NCI-H1105 (cell line): ENCODE measurements around the gene CLASRP.

Experiments
- DNase-seq: peaks from one replicate; lab custom pipeline; 2025; lab: John Stamatoyannopoulos, UW

The CLASRP gene

DNA sequence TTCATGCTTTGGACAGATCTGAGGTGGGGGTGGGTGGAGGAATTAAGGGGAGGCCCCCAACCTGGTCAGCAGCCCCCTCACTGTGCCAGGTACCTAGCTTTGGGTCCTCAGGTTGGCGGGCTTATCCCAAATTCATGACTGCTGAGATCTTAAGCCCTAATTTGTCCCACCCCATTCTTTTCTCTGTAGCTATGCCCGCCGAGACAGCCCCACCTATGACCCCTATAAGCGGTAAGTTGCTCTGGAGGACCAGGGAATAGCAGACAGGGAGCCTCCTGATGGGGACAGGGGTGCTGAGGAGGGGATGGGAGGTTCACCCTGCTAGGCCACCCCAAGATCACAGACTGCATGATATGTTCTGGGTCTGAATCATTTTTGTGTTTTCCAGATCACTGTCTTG lies 23.1 kb downstream of the CLASRP start:
- no peak for DNase-seq

DNA sequence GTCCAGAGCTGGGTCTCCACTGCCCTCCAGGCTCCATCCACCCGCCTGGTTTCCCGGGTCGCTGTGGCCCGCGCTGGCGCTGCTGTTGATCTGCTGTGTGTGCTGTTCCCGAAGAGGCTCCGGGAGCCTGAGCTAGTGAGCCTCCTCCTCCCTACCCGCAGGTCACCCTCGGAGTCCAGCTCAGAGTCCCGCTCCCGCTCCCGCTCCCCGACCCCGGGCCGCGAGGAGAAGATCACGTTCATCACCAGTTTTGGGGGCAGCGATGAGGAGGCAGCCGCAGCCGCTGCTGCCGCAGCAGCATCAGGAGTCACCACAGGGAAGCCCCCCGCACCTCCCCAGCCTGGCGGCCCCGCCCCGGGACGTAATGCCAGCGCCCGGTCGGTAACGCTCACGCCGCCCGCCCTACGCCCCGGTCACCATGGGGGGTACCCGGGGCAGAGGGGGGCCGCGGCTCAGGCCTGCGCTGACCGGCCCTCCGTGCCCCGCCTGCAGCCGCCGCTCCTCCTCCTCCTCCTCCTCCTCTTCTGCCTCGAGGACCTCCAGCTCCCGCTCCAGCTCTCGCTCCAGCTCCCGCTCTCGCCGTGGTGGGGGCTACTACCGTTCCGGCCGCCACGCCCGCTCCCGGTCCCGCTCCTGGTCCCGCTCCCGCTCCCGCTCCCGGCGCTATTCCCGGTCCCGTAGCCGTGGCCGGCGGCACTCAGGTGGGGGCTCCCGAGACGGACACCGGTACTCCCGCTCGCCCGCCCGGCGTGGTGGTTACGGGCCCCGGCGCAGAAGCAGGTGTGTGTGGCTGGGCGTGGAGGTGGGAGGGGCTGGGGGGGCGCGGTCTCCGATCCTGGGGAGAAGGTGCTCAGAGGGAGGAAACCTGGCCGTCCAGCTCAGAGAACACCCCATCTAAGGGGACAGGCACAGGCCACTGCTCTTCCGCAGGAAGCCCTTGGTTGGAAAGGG lies 25.3 kb downstream of the CLASRP start:
- no peak for DNase-seq

DNA sequence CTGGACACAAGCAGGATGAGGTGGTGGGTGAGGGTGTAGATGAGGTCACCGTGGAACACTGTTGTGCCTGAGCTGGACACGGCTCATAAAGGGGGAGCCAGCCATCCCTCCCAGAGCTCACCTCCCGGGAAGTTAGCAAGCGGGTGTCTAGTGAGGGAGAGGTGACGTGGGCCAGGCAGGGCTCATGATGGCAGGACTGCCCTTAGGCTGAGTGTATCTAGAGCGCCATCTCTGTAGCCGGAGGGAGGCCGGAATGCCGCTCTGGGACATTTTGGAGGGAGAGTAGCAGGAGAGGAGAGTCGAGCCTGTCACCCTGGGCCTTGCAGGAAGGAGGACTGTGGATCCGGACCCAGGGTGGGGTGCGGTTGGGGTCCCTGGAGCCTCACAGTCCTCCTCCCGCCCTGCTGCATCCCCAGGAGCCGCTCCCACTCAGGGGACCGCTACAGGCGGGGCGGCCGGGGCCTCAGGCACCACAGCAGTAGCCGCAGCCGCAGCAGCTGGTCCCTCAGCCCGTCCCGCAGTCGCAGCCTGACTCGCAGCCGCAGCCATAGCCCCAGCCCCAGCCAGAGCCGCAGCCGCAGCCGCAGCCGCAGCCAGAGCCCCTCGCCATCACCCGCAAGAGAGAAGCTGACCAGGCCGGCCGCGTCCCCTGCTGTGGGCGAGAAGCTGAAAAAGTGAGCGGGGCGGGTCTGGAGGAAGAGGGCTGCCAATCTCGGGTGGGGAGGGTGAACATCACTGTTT lies 28.2 kb downstream of the CLASRP start:
- no peak for DNase-seq

DNA sequence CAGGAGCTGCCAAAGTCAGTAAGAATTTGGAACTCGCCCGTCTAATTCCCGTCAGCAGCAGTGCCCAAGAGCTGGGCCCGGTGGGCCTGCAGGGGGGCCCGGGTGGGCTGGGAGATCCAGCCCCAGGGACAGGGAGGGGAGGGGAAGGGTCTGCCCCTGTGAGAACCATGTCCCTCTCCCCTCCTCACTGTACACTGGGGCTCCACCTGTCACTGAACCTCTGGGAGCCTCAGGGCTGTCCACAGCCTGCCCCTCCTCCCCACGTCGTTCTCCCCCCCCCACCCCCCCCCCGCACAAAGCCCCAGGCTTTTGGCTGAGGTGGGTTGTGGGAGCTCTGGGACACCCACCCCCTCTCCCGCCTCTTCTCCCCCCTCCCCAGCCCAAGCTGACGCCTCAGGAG lies 29.2 kb downstream of the CLASRP start:
- DNase-seq: no peak

DNA sequence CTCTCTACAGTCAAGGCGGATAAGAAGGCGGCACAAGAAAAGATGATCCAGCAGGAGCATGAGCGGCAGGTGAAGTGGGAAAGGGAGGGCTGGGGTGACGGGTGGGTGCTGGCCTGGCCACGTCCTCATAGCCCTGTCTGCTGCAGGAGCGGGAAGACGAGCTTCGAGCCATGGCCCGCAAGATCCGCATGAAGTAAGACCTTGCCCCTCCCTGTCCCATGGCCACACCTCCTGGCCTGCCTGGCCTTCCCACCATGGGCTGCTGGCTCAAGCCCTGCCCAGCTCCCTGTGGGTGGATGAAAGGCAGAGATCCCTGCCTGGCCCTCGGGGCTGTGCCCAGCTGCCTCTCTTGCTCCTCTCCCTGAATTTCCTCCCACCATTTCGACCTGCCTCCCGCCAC lies 30.2 kb downstream of the CLASRP start:
- DNase-seq: no peak

DNA sequence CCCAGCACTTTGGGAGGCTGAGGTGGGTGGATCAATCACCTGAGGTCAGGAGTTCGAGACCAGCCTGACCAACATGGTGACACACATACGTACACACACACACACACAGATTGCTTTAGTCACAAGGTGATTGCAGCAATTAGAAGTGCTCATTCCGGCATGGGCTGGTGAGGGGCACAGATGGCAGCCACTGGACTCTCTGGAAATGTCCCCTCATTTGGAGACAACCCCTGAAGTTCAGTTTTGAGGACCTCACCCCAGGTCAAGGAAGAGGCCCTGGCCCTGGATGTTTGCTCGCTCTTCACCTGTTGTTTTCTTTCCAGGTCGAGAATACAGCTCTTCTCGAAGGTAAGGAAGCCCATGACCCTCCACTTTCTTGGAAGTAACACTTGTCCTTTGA lies 31.4 kb downstream of the CLASRP start:
- DNase-seq: no peak

DNA sequence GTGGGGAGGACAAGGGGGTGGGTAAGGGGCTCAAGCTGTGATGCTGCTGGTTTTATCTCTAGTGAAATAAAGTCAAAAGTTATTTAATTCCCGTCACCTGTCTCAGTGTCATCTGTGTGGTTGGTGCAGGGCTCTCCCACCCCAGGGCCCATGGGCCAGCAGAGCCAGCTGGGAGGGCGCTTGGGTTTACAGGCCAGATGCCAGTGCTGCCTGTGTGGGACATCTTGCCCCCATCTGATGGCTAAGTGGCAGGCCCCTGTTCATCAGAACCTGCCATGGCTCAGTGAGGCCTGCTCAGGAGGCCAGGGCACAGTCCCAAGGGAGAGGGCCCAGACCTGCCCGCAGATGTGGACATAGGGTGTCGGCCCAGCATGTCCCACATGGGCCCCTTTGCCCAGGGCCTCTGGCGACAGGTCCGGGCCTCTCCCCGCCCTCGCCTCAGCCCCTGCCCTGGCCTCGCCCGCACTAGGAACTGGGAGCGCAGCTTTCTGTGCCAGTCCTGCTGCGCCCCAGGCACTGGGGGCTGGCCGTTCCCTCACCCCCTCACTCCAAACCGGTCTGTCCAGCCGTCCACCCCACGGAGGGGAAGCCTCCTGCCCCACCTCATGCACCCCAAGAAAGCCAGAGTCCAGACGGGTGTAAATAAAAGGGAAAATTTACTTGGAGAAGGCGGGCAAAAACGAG lies 32.2 kb downstream of the CLASRP start:
- DNase-seq: no peak

DNA sequence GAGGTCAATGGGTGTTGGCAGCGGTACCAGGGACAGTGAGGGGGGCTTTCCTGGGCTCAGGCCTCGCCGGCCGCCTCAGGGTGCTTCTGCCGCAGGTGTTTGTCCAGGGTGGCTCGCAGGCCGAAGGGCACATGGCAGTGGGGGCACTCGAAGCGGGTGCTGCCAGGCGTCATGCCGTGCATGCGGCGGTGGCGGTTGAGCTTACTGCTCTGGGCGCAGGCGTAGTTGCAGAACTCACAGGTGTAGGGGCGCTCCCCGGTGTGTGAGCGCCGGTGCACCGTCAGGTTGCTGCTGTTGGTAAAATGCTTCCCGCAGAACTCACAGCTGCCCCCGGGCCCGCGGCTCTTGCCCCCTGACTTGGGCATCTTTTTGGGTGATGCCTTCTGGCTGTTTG lies 32.7 kb downstream of the CLASRP start:
- no peak for DNase-seq

DNA sequence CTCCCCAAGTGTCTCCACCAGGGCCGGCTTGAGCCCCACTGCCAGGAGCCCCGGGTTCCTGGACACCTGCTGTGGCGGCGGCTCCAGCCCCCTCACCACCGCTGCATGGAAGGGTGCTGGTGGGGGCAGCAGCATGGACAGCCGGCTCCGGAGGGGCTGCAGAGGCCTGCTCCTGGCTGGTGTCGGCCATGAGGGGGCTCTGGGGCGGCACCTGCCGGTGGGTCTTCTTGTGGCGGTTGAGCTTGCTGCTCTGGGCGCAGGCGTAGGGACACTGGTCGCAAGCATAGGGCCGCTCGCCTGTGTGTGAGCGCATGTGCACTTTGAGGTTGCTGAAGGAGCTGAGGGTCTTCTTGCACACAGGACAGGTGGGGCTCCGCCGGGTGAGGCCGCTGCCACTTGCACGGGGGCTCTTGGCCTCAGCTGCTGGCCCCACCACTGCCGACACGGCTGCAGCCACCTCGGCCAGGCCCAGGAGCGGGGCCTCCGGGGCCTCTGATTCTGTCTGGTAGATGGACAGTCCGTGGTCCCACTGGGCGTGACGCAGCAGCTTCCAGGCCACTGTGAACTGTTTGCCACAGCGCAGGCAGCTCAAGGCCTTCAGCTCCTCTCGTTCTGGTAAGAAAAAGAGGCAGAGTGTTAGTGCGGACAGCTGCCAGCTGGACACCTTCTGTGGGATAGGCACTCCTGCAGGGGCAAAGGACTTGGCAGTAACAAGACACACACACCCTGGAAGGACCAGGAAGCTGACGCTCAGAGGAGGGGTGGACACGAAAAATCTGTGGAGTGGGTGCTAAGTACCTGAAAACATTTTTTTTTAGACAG lies 33.3 kb downstream of the CLASRP start:
- DNase-seq: no peak

DNA sequence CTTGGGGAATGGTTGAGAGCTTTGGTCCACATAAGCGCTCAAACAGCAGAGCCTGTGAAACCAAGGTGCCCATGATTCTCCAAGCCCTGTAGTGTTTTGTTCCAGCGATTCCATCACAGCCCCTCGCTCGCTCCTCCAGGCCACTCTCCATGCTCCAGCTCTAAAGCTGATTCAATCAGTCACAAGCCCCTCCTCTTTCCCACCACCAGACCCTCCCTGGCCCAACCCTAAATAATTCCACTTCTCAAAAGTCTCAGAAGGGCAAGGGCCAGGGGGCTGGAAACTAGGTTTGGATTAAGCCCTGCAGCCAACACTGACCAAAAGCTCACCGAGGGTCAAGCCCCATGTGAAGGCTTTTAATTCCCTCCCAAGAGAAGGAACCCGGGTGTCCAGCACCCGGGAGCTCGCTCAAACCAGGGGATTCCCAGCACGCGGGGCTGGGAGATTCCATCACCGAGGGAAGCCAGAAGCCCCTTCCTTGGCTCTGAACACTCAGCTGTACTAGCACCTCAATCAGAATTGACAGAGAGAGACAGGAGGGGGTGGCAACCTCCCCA lies 36.0 kb downstream of the CLASRP start:
- no peak for DNase-seq

DNA sequence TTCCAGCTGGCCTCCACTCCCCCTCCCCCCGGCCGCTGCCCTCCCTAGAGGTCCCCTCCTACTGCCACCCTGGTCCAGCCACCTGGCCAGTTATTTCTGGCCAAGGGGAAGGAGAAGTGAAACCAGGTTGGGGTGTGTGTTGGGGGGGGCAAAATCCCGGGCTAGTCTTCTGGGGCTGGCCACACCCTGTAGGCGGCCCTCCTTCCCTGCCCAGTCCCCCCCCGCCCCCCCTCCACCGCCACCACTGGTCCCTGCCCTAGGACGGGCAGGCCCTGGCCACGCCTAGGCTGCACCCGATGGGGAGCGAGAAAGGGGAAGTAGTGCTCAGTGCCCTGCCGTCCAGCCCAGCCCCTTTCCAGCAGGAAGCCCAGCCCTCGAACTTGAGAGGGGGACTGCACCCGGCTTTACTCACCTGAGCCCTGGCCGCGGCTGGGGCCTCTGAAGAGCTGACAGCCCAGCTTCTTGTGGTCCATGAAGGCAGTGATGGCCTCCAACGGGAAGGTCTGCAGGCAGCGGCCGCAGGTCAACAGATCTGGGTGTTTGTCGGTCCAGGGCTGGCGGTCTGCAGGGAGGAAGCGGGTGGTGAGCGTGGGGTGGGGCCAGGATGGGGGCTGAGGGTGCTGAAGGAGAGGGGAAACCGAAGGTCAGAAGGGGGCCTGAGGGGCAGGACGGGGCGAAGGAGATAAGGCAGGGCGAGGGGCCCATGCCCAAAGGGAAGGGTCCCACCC lies 36.6 kb downstream of the CLASRP start:
- DNase-seq: peak; percentile 39

DNA sequence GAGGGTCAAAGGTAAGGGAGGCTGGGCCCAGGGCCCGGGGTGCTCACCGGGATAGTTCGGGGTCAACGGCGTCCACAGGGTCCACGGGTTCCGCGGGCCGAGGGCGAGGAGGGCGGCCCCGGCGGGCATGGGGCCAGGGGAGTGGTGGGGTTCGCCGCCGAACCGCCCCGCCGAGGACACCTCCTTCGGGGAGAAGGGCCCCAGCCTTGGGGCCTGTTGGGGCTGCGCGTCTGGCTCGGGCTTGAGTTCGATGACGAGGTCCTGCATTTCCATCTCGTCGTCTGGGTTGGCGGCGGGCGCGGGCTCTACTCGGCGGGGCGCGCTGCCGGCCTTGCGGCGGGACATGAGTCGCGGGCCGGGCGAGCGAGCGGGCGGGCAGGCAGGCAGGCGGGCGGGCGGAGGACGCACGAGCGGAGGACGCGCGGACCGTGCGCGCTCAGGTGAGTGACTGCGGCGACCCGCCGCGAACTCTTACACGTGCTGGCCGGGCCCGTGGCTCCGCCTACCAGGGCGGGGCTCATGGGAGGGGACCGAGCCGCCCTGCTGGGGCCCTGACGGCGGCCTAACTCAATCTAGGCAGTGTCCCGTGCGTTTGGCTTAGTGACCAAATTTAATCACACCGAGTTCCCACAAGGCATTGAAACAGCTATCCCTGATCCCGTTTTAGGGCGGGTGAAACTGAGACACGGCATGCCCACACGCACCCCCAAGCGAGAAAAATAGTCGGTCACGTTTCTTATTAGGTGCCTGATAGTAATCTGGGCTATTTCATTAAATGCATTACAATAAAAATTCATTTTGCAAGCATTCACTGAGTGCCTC lies 37.4 kb downstream of the CLASRP start, which contains the start of gene ZNF296:
Gene ZNF296, minus strand, starts transcription at position 450 of the 822 bp plus-strand sequence. Its CDS starts 105 bp downstream, at position 345.
- peak; percentile 69 for DNase-seq

DNA sequence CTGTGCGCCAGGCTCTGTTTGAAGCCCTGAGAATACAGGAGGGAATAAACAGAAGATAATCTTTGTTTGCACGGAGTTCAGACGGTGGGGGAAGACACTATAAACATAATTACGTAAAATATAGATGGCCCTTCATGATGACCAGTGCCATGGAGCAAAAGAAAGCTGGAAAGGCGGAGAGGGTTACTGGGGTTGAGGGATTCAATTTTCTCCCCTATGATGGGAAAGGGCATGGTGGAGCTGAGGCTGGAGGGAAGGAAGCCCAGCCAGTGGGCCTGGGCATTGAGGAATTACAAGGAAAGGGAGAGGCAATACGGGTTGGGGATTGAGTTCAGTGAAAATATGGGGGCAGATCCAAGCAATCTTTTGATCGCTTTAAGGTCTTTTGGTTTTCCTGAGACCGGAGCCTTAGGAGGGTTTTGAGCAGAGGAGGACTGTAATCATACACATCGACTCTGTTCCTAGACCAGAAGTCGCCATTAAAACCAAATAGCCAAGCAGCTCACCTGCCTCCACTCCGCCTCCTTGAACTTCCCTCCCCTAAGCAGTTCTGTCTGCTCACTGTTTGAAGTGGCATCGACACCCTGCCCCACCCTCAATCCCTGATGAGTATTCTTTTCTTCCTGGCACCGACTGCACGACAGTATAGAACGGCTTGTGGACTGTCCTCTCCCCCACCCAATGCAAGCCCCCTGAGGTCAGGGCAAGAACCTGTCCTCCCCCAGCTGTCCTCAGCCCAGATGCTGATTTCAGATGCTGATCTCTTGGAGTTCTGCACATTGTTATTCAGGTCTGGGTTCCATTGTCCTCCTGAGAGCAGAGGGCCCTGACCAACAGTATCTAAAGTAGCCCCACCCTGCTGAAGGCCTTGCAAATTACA lies 38.2 kb downstream of the CLASRP start:
- DNase-seq: no peak

DNA sequence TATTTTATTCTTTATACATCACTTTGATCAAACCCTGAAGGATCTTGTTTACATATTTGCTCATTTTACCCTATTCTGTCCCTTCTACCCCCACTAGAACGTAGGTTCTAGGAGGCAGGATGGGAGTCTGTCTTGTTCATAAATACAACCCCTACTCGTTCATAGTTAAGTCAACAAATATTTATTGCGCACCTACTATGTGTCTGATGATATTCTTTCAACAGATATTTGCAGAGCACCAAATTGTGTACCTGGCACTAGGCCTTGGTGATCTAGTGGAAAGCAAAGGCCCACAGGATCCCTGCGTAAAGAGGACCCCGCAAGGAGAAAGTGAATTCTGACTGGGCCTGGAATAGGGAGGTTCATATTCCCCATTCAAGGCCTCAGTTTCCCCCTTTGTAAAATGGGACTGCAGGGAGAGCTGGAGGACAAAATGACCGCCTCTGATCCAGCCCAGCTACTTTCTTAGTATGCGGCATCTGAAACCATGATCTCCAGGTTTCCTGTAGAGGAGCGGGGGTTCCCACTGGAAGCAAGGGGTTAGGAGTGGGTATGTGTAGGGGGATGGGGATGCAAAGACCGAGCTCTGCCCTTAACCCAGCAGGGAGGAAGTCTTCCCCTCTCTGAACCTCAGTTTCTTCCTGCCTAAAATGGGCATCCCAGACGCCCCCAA lies 39.7 kb downstream of the CLASRP start:
- no peak for DNase-seq

DNA sequence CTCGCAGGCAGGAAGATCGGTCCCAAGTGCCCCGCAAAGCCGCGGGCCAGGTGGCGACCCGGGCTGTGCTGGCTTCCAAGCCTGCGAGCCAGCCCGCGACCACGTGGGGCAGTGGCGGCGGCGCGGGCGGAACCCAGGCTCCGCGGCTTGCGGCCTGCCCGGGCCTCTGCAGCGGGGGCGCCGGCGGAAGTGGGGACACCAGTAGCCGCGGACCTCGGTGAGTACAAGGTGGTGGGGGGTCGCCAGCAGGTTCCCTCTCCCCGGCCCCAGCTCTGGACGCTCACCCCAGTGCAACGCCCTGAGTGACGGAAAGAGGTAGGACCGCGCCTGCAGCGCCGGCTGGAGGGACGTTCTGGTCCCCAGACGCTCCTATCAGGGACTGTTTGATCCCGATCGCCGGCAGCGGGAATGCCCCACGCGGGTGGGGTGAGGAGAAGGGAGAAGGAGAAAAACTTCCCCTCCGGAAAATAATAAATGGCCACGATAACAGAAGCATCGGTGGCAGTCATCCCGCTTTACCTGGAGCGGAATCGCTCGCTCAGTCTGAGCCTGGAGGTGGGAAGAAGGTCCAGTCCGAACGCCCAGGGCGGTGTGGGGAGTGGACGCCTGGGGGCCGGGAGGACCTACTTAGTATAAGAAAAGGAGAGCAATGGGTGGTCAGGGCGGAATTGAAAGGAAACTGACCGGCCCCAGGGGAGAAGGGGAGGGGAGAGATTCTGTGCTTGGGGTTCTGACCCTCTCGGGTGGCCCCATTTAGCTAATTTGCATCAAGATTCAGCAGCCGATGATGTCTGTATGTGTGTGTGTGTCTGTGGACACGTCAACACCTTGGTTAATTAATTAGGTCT lies 40.4 kb downstream of the CLASRP start, which contains the start of gene GEMIN7:
Gene GEMIN7, plus strand, starts transcription at position 198 of the 848 bp plus-strand sequence. CDS start 10,855 bp downstream, outside the sequence.
- peak; percentile 70 for DNase-seq

DNA sequence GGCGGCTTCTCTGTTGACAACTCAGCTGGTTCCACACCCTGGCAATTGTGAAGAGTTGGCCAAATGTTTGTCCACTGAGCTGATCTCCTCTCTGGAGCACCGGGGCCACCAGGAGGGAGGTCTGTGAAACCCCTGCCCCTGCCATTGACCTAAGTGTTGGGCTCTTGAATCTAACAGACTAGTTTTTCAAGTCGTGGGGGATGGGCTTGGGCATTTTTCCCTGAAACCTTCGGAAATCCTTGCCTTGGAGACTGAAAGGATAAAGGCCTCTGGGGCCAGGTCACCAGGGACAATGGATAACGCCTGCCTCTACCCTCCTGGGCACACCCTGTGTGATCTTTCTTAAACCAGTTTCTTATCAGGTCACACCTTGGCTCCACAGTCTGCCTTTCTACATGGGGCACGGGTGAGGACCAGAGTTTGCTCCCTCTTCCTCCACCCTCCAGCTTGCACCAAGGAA lies 41.1 kb downstream of the CLASRP start:
- no peak for DNase-seq

DNA sequence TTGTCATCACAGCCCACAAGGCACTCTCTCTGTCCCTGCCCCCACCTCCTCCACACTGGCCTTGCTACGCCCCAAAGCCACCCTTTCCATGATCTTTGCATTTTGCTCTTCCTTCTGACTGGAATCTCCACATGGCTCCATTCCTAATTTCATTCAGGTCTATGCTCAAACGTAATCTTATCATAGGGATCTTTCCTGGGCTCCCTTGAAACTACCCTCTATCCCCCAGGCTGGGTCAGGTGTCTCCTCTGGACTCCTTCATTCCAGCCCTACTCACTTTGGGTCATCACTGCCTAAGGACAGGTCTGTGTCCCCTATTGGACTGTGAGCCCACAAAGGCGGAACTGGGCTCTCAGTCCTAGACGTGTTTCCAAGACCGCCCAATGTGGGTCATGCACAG lies 43.3 kb downstream of the CLASRP start:
- DNase-seq: no peak
